ENCODE measurements around the gene OCEL1. TPM values are rescaled to one million over a fixed set of nuclear protein-coding genes. Genes with fewer than 3 reads are reported as not detected.

OCEL1 gene
- total and polyA plus RNA-seq, 10 of the 15 experiments (the other 5 are each of a cell fraction or from before 2014, with no cell fraction given), result 2.8 to 18.2 (median 7.4) TPM

- TF ChIP-seq BHLHE40 (IDR thresholded peaks at IDR 0.05; ENCODE audit: borderline replicate concordance in 1 of 2, low read depth in 2 of 2, low read length in 1 of 2) (peak; percentile 34 to 84; a peak in 3 of 4 replicates), ZBTB33 (IDR thresholded peaks at IDR 0.05) (no peak), ZBTB11 (CRISPR knock-in tag; IDR thresholded peaks at IDR 0.05) (no peak), NFYA (IDR thresholded peaks at IDR 0.05; ENCODE audit: borderline replicate concordance, low read depth, low read length) (no peak), BCL11A (IDR thresholded peaks at IDR 0.05; ENCODE audit: low read depth, low read length) (no peak)
These were observed 9.4 kb downstream of the OCEL1 start (continued) for GRCh38 chr19:17235300-17235970.
